ENCODE data around the gene CYP27C1.

DNA sequence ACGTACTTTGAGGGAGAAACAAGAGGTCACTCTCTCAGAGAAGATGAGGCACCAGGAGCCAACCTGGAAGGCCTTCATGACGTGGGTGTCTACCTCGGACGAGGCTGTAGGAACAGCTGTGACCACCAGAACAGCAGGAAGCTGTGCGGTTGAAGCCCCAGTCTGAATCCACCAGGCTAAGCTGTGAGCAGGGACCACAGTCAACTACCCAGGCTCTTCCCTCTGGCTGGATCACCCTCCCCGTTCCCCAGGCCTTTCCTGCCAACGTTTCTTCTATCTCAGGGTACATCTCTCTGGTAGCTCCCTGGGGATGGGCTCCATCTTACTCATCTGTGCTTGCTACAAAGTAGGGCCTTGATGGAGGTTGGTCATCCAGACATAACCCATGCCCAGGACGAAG lies 36.8 kb upstream of the CYP27C1 start:
- TF ChIP-seq, protein P1, sequence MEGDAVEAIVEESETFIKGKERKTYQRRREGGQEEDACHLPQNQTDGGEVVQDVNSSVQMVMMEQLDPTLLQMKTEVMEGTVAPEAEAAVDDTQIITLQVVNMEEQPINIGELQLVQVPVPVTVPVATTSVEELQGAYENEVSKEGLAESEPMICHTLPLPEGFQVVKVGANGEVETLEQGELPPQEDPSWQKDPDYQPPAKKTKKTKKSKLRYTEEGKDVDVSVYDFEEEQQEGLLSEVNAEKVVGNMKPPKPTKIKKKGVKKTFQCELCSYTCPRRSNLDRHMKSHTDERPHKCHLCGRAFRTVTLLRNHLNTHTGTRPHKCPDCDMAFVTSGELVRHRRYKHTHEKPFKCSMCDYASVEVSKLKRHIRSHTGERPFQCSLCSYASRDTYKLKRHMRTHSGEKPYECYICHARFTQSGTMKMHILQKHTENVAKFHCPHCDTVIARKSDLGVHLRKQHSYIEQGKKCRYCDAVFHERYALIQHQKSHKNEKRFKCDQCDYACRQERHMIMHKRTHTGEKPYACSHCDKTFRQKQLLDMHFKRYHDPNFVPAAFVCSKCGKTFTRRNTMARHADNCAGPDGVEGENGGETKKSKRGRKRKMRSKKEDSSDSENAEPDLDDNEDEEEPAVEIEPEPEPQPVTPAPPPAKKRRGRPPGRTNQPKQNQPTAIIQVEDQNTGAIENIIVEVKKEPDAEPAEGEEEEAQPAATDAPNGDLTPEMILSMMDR (IDR thresholded peaks at IDR 0.05): no peak
- TF ChIP-seq POLR2AphosphoS5 (IDR thresholded peaks at IDR 0.05) (no peak), POLR2A (IDR thresholded peaks at IDR 0.05) (no peak)
